IPS-18c (cell line): ENCODE data around the gene PAPSS2.

Experiments used
- H3K4me3 ChIP-seq: 2 replicates; pipeline ENCODE4 v1.7.0; 2013; ENCODE audit warnings: low read depth, mild to moderate bottlenecking, low read length, moderate library complexity; ENCODE audit not compliant: insufficient read depth
- H3K9me3 ChIP-seq: one replicate; pipeline ENCODE4 v1.6.1; 2013; ENCODE audit warnings: mild to moderate bottlenecking, low read length, moderate library complexity; ENCODE audit not compliant: control insufficient read depth, insufficient read depth

PAPSS2 gene

DNA sequence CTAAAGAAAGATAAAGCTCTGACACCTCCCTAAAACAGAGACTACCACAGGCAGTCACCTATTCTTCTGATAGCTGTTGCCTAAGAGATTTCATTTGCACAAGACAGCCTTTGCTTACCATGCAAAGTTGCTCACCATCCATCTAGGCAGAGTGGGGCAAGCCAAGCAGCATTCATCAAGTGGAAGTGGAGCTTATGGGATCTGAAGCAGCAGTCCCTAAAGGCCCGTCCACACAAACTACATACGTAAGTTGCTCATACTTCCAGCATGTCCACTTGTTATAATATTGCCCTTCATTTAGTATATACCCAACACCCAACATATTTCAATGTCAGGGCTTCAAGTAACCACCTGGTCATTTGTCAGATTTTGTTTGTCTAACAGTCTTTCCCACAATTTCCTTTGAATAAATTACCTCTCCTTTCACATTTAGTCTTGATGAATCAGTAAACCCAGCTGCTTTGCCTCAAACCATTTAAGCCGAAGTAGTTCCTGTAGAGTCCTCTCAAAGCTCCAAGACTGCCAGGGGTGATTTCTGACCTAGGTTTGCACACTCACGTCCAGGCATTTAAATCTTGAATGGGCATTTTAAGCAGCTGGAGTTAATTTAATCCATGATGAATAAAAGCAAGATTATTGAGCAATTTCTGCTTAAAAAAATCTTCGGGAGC, 90.5 kb downstream of the PAPSS2 start:
- Histone ChIP-seq H3K4me3 (no peak overlapping the region), H3K9me3 (no peaks in the 10 kb centered on the region)

DNA sequence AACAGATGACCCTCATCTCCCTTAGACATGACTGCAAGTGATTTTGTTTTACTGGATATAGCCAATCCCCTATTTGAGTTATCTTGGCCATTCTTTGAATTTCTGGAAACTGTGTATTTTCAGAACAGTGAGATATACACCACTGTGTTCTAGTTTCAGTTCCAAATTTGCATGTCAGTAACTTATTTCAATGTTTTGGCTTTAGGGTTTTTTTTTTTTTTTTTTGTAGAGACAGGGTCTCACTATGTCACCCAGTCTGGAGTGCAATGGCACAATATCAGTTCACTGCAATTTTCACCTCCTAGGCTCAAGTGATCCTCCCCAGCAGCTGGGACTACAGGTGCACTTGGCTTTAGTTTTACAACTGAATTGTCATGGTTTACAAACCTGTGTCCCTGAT, 91.1 kb downstream of the PAPSS2 start:
- no peaks in the 10 kb centered on the region for H3K9me3 ChIP-seq
- H3K4me3 ChIP-seq: no peak overlapping the region

DNA sequence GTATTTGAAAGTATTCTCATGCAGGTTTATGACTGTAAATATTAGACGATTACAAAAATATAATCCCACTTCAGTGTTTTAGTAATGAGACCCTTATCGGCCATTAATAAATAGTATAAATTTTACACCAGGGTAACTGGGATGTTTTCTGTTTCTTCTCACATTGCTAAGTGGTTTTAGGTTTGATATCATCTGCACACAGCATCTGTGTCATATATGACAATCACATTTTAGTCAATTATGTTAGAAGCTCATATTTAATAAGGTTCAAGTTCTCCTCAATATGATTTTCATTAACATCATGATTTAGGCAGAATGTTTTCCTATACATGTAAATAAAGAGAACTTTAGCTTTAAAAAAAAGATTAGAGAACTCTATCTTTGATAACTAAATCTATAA, 91.6 kb downstream of the PAPSS2 start:
- Histone ChIP-seq H3K4me3 (no peak overlapping the region), H3K9me3 (no peaks in the 10 kb centered on the region)

DNA sequence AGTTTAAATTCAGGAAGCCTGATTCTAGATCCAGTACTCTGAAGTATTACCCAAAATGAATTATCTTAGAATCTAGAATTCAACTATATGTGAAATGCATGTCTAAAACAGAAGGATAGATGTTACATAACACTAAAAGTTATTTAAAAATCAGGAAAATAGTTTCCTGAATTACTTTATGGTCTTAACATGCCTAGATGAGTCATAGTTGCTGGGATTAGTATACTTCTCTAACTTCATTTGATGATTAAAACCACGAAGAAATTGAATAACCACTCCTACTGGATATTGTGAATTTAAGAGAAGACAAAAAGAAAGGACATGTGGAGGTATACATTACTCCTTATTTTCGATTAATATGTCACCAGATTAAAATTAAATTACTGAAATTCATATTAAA, 92.9 kb downstream of the PAPSS2 start:
- H3K9me3 ChIP-seq: no peaks in the 10 kb centered on the region

DNA sequence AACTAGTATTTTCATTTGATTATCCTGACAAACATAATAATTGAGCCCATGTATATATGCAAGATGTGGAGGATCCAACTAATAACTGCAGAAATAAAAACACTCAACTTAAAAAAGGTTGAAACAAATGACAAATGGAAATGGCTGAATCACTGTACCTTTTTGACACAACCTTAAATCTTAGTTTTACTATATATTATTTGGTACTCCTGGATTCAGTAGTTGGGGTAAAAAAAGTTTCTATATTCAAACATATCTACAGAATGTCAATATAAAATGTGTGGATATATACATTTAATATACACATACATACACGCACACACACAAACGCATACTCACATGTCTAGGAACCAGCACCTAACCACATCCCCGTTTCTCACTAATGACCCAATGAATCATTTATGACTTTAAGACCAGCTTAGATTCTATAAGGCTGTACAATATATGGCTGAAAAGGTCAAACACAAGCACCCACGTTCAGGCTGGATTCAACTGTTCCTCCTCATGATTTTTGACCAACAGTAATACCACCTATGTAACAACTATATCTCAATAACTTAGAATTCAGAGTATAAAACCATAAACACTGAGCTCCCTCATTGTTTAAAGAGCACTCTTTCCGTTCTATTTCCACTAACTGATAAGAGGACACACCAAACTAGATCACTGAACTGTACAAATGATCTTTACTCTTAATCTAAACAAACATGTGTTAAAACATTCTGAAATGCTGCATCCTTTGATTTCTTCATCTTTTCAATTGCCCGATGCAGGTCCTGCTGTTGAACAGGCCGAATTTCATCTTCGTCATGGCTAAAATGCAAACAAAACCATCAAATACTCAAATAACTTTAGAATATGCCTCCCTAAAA, 94.6 kb downstream of the PAPSS2 start:
- H3K4me3 ChIP-seq: no peak overlapping the region
- no peaks in the 10 kb centered on the region for H3K9me3 ChIP-seq

More for the DNA sequence above, 92.9 kb downstream of the PAPSS2 start:
- H3K4me3 ChIP-seq: no peak overlapping the region

DNA sequence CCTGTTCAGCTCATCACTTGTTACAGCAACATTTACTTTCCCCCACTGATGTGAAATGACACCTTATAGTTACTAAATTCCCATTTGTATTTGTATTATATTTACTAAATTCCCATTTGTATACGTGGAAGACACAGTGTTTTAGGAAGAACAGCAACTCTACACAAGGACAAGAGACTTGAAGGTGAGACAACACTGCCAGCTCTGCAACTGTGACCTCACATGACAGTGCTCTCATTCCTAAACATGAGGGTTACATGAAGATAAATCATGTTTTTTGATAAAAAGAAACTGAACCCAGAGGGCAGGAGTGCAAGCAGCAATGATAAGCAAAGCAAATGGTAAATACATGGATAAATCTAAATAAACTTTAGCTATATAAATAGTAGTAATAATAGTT, 98.0 kb downstream of the PAPSS2 start:
- Histone ChIP-seq H3K9me3 (no peaks in the 10 kb centered on the region), H3K4me3 (no peak overlapping the region)

DNA sequence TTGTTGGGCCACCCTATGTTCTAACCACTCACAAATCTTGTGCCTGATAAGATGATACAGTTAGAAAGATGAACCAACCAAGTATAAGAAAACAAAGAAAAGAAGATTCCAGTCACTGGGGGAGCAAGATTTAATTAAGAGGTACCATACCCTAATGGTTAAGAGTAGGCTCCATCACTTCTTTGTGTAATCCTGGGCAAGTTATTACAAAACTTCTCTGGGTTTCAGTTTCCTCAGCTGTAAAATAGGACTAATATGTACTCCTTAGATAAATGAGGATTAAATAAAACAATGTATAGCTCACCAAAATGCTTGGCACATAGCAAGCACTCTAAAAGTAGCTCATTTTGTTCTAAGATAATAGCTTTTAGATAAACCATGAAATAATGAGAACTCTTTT, 99.9 kb downstream of the PAPSS2 start:
- H3K9me3 ChIP-seq: no peaks in the 10 kb centered on the region

DNA sequence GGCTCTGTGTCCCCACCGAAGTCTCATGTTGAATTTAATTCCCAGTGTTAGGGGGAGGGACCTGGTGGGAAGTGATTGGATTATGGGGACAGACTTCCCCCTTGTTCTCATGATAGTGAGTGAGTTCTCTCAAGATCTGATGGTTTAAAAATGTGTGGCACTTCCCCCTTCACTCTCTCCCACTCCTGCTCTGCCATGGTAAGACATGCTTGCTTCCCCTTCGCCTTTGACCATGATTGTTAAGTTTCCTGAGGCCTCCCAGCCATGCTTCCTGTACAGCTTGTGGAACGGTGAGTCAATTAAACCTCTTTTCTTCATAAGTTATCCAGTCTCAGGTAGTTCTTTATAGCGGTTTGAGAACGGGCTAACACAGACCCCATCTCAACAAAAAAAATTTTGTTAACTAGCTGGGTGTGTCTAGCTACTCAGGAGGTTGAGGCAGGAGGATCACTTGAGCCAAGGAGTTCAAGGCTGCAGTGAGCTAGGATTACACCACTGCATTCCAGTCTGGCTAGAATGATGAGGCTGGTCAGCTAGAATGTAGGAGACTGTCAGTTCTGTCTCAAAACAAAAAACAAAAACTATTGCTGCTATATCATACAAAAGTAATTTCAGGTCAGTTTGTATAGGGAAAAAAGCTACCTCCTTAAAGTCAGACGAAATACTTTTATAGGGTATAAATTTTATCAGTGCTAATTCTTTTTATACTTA, 100.7 kb downstream of the PAPSS2 start:
- Histone ChIP-seq H3K9me3 (no peaks in the 10 kb centered on the region), H3K4me3 (no peak overlapping the region)

More for the DNA sequence above, 99.9 kb downstream of the PAPSS2 start:
- no peak overlapping the region for H3K4me3 ChIP-seq

DNA sequence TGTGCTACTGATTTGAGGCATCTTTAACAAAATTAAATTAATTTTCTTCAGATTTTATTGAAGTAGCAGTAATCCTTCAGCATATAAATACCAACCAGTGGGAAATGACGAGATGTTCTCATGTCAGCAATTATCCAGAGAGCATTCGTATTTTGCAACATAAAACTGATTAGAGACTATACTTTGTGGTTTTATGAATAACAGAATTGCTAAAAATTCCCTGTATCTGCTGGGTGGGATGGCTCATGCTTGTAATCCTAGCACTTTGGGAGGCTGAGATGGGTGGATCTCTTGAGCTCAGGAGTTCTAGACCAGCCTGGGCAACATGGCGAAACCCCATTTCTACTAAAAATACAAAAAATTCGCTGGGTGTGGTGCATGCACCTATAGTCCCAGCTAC, 101.5 kb downstream of the PAPSS2 start:
- no peaks in the 10 kb centered on the region for H3K9me3 ChIP-seq
- H3K4me3 ChIP-seq: no peak overlapping the region

DNA sequence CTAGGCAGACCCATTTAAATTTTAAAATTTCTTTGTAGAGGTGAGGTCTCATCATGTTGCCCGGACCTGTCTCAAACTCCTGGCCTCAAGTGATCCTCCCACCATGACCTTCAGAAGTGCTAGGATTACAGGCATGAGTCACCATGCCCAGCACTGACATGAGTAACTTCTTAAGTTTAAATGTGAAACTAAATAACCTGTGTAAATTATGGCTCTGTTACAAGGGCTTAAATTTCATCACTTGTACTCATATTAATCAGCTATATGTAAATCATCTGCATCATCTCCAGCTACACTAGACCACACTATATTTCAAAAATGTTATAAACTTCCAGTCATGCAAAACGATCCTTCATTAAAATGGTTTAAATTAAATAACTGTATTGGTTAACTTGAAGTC, 102.2 kb downstream of the PAPSS2 start:
- no peaks in the 10 kb centered on the region for H3K9me3 ChIP-seq
- no peak overlapping the region for H3K4me3 ChIP-seq

DNA sequence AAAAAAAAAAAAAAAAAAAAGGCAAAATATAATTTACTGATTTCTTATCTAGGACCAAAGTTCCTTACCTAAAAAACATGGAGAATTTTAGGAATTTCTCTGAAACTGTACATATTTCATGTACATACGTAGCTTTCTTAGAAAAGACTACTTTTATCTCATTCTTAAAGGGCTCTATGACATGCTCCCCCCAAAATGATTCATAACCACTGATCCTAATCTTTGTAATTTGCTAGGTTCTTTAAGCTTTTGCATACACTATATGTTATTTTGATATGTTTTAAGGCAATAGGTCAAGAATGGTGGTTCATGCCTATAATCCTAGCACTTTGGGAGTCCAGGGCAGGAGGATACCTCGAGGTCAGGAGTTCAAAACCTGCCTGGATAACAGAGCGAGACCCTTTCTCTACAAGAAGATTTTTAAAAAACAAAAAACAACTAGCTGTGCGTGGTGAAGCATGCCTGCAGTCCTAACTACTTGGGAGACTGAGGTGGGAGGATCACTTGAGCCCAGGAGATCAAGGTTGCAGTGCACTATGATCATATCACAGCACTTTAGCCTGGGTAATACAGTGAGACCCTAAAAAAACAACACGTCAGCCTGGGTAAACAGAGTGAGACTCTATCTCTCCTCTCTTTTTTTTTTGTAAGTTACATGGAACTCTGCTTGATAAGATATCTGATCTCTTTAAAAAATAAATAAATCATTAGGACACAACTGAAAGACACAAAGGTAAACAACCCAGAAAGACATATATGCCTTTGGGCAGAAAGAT, 103.6 kb downstream of the PAPSS2 start:
- Histone ChIP-seq H3K4me3 (no peak overlapping the region), H3K9me3 (no peaks in the 10 kb centered on the region)

DNA sequence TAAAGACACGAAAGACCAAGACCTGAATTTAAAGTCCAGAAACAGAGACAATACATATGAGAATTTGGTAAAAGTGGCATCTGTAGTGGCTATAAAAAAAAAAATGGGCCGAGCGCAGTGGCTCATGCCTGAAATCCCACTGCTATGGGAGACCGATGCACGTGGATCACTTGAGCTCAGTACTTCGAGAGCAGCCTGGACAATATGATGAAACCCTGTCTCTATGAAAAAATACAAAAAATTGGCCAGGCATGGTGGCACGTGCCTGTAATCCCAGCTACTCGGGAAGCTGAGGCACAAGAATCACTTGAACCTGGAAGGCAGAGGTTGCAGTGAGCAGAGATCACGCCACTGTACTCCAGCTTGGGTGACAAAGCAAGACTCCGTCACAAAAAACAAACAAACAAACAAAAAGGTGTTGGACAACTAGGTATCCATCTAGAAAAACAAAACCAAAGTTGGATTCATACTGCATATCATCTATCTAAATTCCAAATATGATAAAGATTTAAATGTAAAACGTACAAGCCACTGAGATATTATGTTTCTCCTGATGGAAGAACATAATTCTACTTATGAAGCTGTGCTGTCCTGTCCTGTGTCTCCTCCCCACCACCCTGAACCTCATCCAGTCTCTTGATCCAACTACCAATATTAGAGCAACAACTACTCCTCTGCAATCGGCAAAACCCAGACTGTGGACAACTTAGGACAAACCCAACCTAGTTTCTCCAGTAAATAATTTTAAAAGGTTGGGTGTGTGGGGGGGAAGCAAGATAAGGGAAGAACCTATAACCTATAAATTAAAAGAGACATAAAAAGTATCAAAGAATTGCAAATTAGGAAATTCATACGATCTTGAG, 104.6 kb downstream of the PAPSS2 start:
- no peaks in the 10 kb centered on the region for H3K9me3 ChIP-seq

DNA sequence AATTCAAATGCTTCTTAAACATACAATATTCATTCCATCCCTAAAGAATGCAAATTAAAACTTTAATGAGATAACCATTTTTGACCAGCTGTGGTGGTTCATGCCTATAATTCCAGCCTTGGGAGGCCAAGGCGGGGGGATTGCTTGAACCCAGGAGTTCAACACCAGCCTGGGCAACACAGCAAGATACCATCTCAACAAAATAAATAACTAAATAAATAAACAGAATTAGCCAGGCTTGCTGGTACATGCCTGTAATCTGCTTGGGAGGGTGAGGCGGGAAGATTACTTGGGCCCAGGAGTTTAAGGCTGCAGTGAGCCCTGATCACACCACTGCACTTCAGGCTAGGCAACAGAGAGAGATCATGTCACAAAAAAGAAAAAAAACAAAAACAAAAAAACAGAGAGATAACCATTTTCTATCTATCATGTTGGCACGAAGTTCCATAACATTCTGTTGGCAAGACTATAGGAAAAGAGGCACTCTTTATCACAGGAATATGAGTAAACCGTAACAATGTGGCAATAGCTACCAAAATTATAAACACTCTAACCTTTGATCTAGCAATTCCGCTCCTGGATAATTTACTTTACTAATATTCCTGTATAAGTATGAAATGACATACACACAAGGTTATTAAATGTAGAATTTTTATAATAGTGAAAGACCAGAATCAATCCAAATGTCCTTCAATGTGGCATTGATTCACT, 106.1 kb downstream of the PAPSS2 start:
- Histone ChIP-seq H3K4me3 (no peak overlapping the region), H3K9me3 (no peaks in the 10 kb centered on the region)

More for the DNA sequence above, 104.6 kb downstream of the PAPSS2 start:
- no peak overlapping the region for H3K4me3 ChIP-seq

DNA sequence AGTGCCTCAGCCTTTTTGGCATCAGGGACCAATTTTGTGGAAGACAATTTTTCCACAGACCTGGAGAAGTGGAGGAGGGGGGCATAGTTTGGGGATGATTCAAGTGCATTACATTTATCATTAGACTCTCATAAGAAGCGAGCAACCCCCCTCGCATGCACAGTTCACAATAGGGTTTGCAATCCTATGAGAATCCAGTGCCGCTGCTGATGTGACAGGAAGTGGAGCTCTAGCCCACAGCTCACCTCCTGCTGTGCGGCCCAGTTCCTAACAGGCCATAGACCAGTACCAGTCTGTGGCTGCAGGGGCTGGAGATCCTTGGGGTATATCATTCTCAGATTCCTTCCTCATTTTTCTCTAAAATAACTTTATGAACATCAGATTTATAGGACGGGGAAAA, 107.6 kb downstream of the PAPSS2 start:
- Histone ChIP-seq H3K9me3 (no peaks in the 10 kb centered on the region), H3K4me3 (no peak overlapping the region)

DNA sequence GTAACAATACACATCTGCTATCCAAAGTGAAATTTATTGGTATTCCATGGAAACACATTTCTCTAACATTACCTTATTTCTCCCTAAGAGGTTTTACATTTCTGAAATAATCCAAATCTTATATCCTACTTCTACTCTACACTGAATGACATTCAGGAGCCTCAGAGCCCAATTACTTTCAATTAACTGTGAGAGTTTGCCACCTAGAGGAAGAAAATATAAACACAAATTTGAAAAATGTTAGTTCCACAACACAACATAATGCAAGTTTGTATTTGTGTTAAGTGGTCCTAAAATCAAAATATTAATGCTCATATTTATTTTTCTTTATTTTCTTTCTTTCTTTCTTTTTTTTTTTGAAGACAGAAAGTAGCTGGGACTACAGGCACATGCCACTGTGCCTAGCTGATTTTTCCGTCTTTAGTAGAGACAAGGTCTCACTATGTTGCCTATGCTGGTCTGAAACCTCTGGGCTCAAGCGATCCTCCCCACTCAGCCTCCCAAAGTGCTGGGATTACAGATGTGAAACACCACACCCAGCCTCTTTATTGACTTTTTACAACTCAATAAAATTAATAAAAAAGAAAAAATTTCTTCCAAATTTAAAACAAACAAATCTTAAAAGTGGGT, 112.3 kb downstream of the PAPSS2 start:
- no peaks in the 10 kb centered on the region for H3K9me3 ChIP-seq
- H3K4me3 ChIP-seq: no peak overlapping the region
